IPS DF 19.7 (cell line): ENCODE results near the gene PACC1.
"Not testable (repeated sequence)": the region's sequence is repeated elsewhere in the genome, so short reads cannot be mapped to it uniquely, and the experiment has no call there.

Experiments
- DNase-seq: peaks from one replicate; pipeline ENCODE4 v3.0.0-alpha.2; 2013; ENCODE audit warnings: low read depth, low spot score

Gene PACC1

GRCh38 chr1:212395678-212396437 is 18.8 kb downstream of the PACC1 start:
- DNase-seq: not testable (repeated sequence)

- no peak for DNase-seq
Measured at GRCh38 chr1:212388985-212389716, 25.5 kb downstream of the PACC1 start.

GRCh38 chr1:212386029-212386428 is 28.7 kb downstream of the PACC1 start:
- no peak for DNase-seq

GRCh38 chr1:212381397-212382035 is 33.2 kb downstream of the PACC1 start:
- DNase-seq: no peak

GRCh38 chr1:212379366-212379765 is 35.3 kb downstream of the PACC1 start:
- DNase-seq: no peak

GRCh38 chr1:212377644-212378043 is 37.0 kb downstream of the PACC1 start:
- no peak for DNase-seq

GRCh38 chr1:212375986-212376385 is 38.7 kb downstream of the PACC1 start:
- no peak for DNase-seq

GRCh38 chr1:212368073-212368484 is 46.6 kb downstream of the PACC1 start:
- DNase-seq: peak; percentile 47

GRCh38 chr1:212367474-212368072 is 47.1 kb downstream of the PACC1 start:
- DNase-seq: no peak

GRCh38 chr1:212366901-212367300 is 47.8 kb downstream of the PACC1 start:
- DNase-seq: no peak

GRCh38 chr1:212364985-212365384 is 49.7 kb downstream of the PACC1 start:
- DNase-seq: no peak

- no peak for DNase-seq
Measured at GRCh38 chr1:212359794-212360479, 54.7 kb downstream of the PACC1 start.

- no peak for DNase-seq
Measured at GRCh38 chr1:212355230-212355969, 59.3 kb downstream of the PACC1 start.

GRCh38 chr1:212354464-212354863 is 60.2 kb downstream of the PACC1 start:
- no peak for DNase-seq

GRCh38 chr1:212353181-212353580 is 61.5 kb downstream of the PACC1 start:
- DNase-seq: no peak

GRCh38 chr1:212351588-212352362 is 62.9 kb downstream of the PACC1 start:
- no peak for DNase-seq

GRCh38 chr1:212346601-212347000 is 68.1 kb downstream of the PACC1 start:
- no peak for DNase-seq

- no peak for DNase-seq
Measured at GRCh38 chr1:212344905-212345304, 69.8 kb downstream of the PACC1 start.

- no peak for DNase-seq
Measured at GRCh38 chr1:212341090-212341489, 73.6 kb downstream of the PACC1 start.

GRCh38 chr1:212329105-212329504 is 85.6 kb downstream of the PACC1 start:
- no peak for DNase-seq
